GM23338 (cell line): Measurements from ENCODE around the gene HLA-DMB. TPM values are rescaled to one million over a fixed set of nuclear protein-coding genes. Genes with fewer than 3 reads are reported as not detected.
"Not testable (repeated sequence)": the region's sequence is repeated elsewhere in the genome, so short reads cannot be mapped to it uniquely, and the experiment has no call there.

ENCODE experiments used
- ATAC-seq: fragments of 200-7000 bp; cut with Tn5 transposase; 3 replicates; pipeline ENCODE4 v1.9.1; 2020
- DNase-seq: peaks from one replicate; pipeline ENCODE4 v3.0.0-alpha.2; 2015; ENCODE audit warnings: low spot score
- H2AFZ ChIP-seq: fragments of 200-600 bp; sonication (generic); 2 replicates; pipeline ENCODE4 v1.8.0; 2016; ENCODE audit warnings: antibody characterized with exemption, mild to moderate bottlenecking, moderate library complexity
- H3F3A ChIP-seq: fragments of 200-600 bp; sonication (generic); replicated peaks from 2 replicates; pipeline ENCODE4 v1.8.0; 2017; ENCODE audit warnings: antibody characterized with exemption, mixed run types, low read depth
- H3K27ac ChIP-seq: fragments of 200-600 bp; sonication (generic); 2 replicates; pipeline ENCODE4 v1.6.1; 2016; ENCODE audit warnings: low read depth
- H3K27me3 ChIP-seq: fragments of 200-600 bp; sonication (generic); 2 replicates; pipeline ENCODE4 v1.8.0; 2016; ENCODE audit warnings: mild to moderate bottlenecking, mixed run types, moderate library complexity; ENCODE audit not compliant: insufficient read depth
- H3K36me3 ChIP-seq: fragments of 200-600 bp; sonication (generic); 2 replicates; pipeline ENCODE4 v1.8.0; 2016; ENCODE audit warnings: mild to moderate bottlenecking; ENCODE audit not compliant: insufficient read depth
- H3K4me1 ChIP-seq: fragments of 200-600 bp; sonication (generic); 2 replicates; pipeline ENCODE4 v1.8.0; 2016; ENCODE audit warnings: mild to moderate bottlenecking, moderate library complexity; ENCODE audit not compliant: insufficient read depth
- H3K4me2 ChIP-seq: fragments of 200-600 bp; sonication (generic); 2 replicates; pipeline ENCODE4 v1.7.1; 2017; ENCODE audit warnings: mixed run types
- H3K4me3 ChIP-seq: fragments of 200-600 bp; sonication (generic); 2 replicates; pipeline ENCODE4 v1.6.1; 2016; ENCODE audit warnings: mixed run types
- H3K79me2 ChIP-seq: fragments of 200-600 bp; sonication (generic); replicated peaks from 2 replicates; pipeline ENCODE4 v1.8.0; 2017; ENCODE audit warnings: mild to moderate bottlenecking; ENCODE audit not compliant: insufficient read depth
- H3K9me2 ChIP-seq: fragments of 200-600 bp; sonication (generic); 2 replicates; pipeline ENCODE4 v1.8.0; 2017; ENCODE audit not compliant: insufficient read depth
- H4K20me1 ChIP-seq: fragments of 200-600 bp; sonication (generic); replicated peaks from 2 replicates; pipeline ENCODE4 v1.8.0; 2017; ENCODE audit warnings: mild to moderate bottlenecking; ENCODE audit not compliant: insufficient read depth
- H3K27ac Mint-ChIP-seq: 2 replicates; pipeline ENCODE4 v1.8.0; 2020; ENCODE audit warnings: inconsistent platforms, mild to moderate bottlenecking, moderate library complexity, mixed read lengths
- H3K27me3 Mint-ChIP-seq: 3 replicates; pipeline ENCODE4 v1.8.0; 2022; ENCODE audit warnings: low read depth, mild to moderate bottlenecking, moderate library complexity, mixed read lengths, inconsistent platforms; ENCODE audit not compliant: insufficient read depth, poor library complexity
- H3K36me3 Mint-ChIP-seq: 3 replicates; pipeline ENCODE4 v1.8.0; 2021; ENCODE audit warnings: low read depth, mild to moderate bottlenecking, inconsistent platforms, moderate library complexity, mixed read lengths
- H3K4me1 Mint-ChIP-seq: 3 replicates; pipeline ENCODE4 v1.8.0; 2020; ENCODE audit warnings: mild to moderate bottlenecking, inconsistent platforms, mixed read lengths
- H3K4me3 Mint-ChIP-seq: 3 replicates; pipeline ENCODE4 v1.8.0; 2021; ENCODE audit warnings: moderate library complexity, mild to moderate bottlenecking, inconsistent platforms, mixed read lengths
- H3K9me3 Mint-ChIP-seq: 3 replicates; pipeline ENCODE4 v1.8.0; 2020; ENCODE audit warnings: moderate library complexity, mild to moderate bottlenecking, inconsistent platforms, mixed read lengths
- CREB1 ChIP-seq: fragments of 250-450 bp; sonication (Bioruptor Pico); IDR thresholded peaks from 2 replicates; pipeline ENCODE4 v1.5.0; 2020; ENCODE audit warnings: low read depth, mild to moderate bottlenecking, moderate library complexity
- EZH2phosphoT487 ChIP-seq: fragments of 200-600 bp; sonication (generic); IDR thresholded peaks from one replicate; pipeline ENCODE4 v1.8.1; 2018; ENCODE audit warnings: antibody characterized with exemption; ENCODE audit not compliant: unreplicated experiment
- JUNB ChIP-seq: IDR thresholded peaks from one replicate; pipeline ENCODE4 v1.6.1; 2016; ENCODE audit warnings: antibody characterized with exemption; ENCODE audit not compliant: unreplicated experiment
- NANOG ChIP-seq: IDR thresholded peaks from 2 replicates; pipeline ENCODE4 v1.6.1; 2016; ENCODE audit warnings: antibody characterized with exemption, borderline replicate concordance
- STAT1 ChIP-seq: IDR thresholded peaks from one replicate; pipeline ENCODE4 v1.6.1; 2016; ENCODE audit warnings: antibody characterized with exemption; ENCODE audit not compliant: unreplicated experiment
- ZNF114 ChIP-seq: fragments of 250-450 bp; sonication (Bioruptor Pico); IDR thresholded peaks from 2 replicates; pipeline ENCODE4 v1.5.0; 2020; ENCODE audit warnings: mild to moderate bottlenecking, moderate library complexity
- ZNF331 ChIP-seq: fragments of 250-450 bp; sonication (Bioruptor Pico); IDR thresholded peaks from 2 replicates; pipeline ENCODE4 v1.5.0; 2020; ENCODE audit warnings: low read depth, mild to moderate bottlenecking, moderate library complexity
- polyA plus RNA-seq: library from polyadenylated mRNA; unstranded; fragments of >200 nt; fragmentation: Nextera tagmentation; extraction: Ambion mirVana; gene quantifications from 2 replicates; pipeline ENCODE4 v1.2.1, GENCODE V29; 2016
- total RNA-seq: library from RNA; depleted of rRNA; stranded (reverse); fragments of >200 nt; shearing (Covaris generic); gene quantifications from 2 replicates; pipeline ENCODE4 v1.2.3, GENCODE V29; 2014
- TF ChIP-seq, protein P1 (sequence below): IDR thresholded peaks from 2 replicates; pipeline ENCODE4 v1.6.1; 2016; ENCODE audit warnings: antibody characterized with exemption
- TF ChIP-seq, protein P2 (sequence below): IDR thresholded peaks from one replicate; pipeline ENCODE4 v1.6.1; 2018; ENCODE audit warnings: antibody characterized with exemption; ENCODE audit not compliant: unreplicated experiment

The HLA-DMB gene
- total and polyA plus RNA-seq, 2 experiments from 2014 or later = 0.70 to 1.6 TPM

DNA sequence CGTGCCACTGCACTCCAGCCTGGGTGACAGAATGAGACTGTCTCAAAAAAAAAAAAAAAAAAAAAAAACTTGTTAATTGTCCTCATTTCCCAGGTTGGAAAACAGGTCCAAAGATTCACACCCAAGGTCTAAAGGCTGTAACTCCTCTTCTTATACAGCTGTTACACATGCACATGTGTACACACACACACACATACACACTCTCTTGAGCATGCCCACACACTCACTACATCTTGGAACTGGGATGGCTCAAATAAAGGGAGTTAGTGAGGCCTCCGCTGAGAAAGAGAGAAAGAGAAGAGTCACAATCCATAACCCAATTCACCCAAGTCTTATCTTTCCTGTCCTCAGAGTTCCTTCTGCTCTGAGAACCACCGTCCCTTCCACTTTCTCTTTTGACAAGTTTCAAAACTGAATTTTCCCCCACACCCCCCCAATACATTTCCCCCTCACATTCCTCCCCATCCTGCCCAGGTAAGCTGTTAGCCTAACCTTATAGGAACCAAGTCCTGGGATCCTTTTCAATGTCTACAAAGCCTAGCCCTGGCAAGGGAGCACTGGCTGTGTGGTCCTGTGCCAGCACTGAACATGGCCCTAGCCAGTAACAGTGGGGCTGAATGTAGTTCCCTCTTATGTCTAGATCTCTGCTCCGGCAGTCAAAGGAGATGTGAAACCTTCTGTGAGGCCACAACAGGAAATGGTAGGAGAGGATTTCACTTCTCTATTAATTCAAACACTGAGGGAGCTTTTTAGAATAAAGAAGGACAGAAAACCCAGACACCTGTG lies 3.2 kb upstream of the HLA-DMB start (continued):
- TF ChIP-seq EZH2phosphoT487 (no peak), ZNF114 (CRISPR knock-in tag) (no peak), STAT1 (no peak)
- TF ChIP-seq, protein P1, sequence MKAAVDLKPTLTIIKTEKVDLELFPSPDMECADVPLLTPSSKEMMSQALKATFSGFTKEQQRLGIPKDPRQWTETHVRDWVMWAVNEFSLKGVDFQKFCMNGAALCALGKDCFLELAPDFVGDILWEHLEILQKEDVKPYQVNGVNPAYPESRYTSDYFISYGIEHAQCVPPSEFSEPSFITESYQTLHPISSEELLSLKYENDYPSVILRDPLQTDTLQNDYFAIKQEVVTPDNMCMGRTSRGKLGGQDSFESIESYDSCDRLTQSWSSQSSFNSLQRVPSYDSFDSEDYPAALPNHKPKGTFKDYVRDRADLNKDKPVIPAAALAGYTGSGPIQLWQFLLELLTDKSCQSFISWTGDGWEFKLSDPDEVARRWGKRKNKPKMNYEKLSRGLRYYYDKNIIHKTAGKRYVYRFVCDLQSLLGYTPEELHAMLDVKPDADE = no peak

DNA sequence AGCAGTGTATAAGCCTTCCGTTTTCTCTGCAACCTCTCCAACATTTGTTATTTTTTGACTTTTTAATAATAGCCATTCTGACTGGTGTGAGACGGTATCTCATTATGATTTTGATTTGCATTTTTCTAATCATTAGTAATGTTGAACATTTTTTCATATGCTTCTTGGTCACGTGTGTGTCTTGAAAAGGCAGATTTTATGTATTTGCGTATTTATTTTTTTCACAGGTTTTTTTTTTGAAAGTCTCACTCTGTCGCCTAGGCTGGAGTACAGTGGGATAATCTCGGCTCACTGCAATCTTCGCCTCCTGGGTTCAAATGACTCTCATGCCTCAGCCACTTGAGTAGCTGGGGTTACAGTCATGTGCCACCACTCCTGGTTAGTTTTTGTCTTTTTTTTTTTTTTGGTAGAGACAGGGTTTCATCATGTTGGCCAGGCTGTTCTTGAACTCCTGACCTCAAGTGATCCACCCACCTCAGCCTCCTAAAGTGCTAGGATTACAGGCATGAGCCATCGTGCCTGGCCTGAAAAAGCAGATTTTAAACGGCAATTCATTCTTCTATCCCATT lies 1.8 kb upstream of the HLA-DMB start:
- not testable (repeated sequence) for H3K27ac Mint-ChIP-seq, H3K27ac ChIP-seq, ATAC-seq, H3K36me3 Mint-ChIP-seq, H2AFZ ChIP-seq, H3K79me2 ChIP-seq, H3K4me3 ChIP-seq, H3K9me2 ChIP-seq, DNase-seq, H3K27me3 Mint-ChIP-seq, H3F3A ChIP-seq, H3K4me2 ChIP-seq, H3K9me3 Mint-ChIP-seq, H3K27me3 ChIP-seq, H3K4me3 Mint-ChIP-seq, H3K4me1 ChIP-seq, H3K36me3 ChIP-seq, H4K20me1 ChIP-seq
- peaks cover 15% of the 10 kb centered on the region for H3K4me1 Mint-ChIP-seq

DNA sequence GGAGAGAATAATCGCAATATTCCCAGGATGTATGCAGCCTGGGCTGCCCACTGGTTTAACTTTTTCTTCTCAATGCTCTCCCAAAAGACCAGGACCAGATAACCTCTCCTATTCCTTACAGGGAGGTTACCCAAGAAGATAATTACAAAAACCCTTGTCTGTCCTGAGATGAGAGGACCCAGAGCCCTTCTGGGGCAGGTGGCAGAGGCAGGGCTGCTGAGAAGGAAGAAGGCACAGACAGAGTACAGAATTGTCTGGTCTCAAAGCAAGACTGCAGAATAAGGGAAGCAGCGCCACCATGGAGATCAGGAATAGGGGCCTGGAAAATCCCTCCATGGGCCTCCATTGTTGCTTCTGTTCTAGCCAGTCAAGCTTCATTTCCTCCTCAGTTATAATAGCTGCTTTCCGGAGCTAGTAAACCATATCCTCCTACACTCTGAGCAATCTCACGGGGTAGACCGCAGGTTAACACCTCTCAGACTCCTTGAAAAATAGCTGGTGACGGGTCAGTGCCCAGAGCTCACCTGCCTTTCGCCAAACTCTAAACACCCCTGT lies 463 bp upstream of the HLA-DMB start:
- Mint-ChIP-seq H3K27ac (peak overlapping the region; percentile 52; the same call in 1 of the 2 replicates), H3K9me3 (no peaks in the 10 kb centered on the region), H3K4me1 (peaks cover 15% of the 10 kb centered on the region), H3K36me3 (no peaks in the 10 kb centered on the region), H3K27me3 (peaks cover 4% of the 10 kb centered on the region), H3K4me3 (no peak overlapping the region)
- ATAC-seq (peak; percentile 38), DNase-seq (no peak)
- peak overlapping the region; percentile 88 for H2AFZ ChIP-seq
- 0 out of 2 replicates have a peak overlapping the region, but pooled peaks have one; percentile 3 for H3K4me2 ChIP-seq
- no peaks in the 10 kb centered on the region for H3F3A ChIP-seq
- H4K20me1 ChIP-seq = no peaks in the 10 kb centered on the region
- no peak for TF ChIP-seq JUNB
- no peak overlapping the region for H3K4me3 ChIP-seq
- 0 out of 2 replicates have a peak, but pooled peaks cover 6% of the 10 kb centered on the region for H3K4me1 ChIP-seq
- H3K36me3 ChIP-seq = no peaks in the 10 kb centered on the region
- no peaks in the 10 kb centered on the region for H3K9me2 ChIP-seq
- no peaks in the 10 kb centered on the region for H3K27me3 ChIP-seq
- no peaks in the 10 kb centered on the region for H3K79me2 ChIP-seq
- 0 out of 2 replicates have a peak overlapping the region, but pooled peaks have one; percentile 21 for H3K27ac ChIP-seq

GRCh38 chr6:32938494-32938893 lies 2.3 kb downstream of the HLA-DMB start:
- no peaks in the 10 kb centered on the region for H3F3A ChIP-seq
- H3K27me3 Mint-ChIP-seq = peaks cover 4% of the 10 kb centered on the region
- DNase-seq (no peak), ATAC-seq (no peak)
- no peak overlapping the region for H3K27ac Mint-ChIP-seq
- H3K9me3 Mint-ChIP-seq = no peaks in the 10 kb centered on the region
- H3K4me2 ChIP-seq = no peak overlapping the region
- no peaks in the 10 kb centered on the region for H3K79me2 ChIP-seq
- H2AFZ ChIP-seq = no peak overlapping the region
- H3K27me3 ChIP-seq = no peaks in the 10 kb centered on the region
- 0 out of 2 replicates have a peak, but pooled peaks cover 6% of the 10 kb centered on the region for H3K4me1 ChIP-seq
- H3K36me3 Mint-ChIP-seq = no peaks in the 10 kb centered on the region
- H3K4me3 Mint-ChIP-seq = no peak overlapping the region
- H3K27ac ChIP-seq = no peak overlapping the region
- H3K4me1 Mint-ChIP-seq = peaks cover 15% of the 10 kb centered on the region
- H3K9me2 ChIP-seq = no peaks in the 10 kb centered on the region
- no peaks in the 10 kb centered on the region for H3K36me3 ChIP-seq
- H3K4me3 ChIP-seq = no peak overlapping the region
- H4K20me1 ChIP-seq = no peaks in the 10 kb centered on the region
- TF ChIP-seq ZNF331 (CRISPR knock-in tag) (no peak), ZNF114 (CRISPR knock-in tag) (no peak), CREB1 (CRISPR knock-in tag) (no peak), NANOG (no peak), STAT1 (no peak)
- TF ChIP-seq, protein P2, sequence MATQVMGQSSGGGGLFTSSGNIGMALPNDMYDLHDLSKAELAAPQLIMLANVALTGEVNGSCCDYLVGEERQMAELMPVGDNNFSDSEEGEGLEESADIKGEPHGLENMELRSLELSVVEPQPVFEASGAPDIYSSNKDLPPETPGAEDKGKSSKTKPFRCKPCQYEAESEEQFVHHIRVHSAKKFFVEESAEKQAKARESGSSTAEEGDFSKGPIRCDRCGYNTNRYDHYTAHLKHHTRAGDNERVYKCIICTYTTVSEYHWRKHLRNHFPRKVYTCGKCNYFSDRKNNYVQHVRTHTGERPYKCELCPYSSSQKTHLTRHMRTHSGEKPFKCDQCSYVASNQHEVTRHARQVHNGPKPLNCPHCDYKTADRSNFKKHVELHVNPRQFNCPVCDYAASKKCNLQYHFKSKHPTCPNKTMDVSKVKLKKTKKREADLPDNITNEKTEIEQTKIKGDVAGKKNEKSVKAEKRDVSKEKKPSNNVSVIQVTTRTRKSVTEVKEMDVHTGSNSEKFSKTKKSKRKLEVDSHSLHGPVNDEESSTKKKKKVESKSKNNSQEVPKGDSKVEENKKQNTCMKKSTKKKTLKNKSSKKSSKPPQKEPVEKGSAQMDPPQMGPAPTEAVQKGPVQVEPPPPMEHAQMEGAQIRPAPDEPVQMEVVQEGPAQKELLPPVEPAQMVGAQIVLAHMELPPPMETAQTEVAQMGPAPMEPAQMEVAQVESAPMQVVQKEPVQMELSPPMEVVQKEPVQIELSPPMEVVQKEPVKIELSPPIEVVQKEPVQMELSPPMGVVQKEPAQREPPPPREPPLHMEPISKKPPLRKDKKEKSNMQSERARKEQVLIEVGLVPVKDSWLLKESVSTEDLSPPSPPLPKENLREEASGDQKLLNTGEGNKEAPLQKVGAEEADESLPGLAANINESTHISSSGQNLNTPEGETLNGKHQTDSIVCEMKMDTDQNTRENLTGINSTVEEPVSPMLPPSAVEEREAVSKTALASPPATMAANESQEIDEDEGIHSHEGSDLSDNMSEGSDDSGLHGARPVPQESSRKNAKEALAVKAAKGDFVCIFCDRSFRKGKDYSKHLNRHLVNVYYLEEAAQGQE = no peak
